HCT116 (cell line): ENCODE data around the gene MYCBP2.

Experiments used
- CEBPB ChIP-seq: IDR thresholded peaks from 2 replicates; pipeline ENCODE4 v1.6.1; 2012; ENCODE audit warnings: low read depth
- EZH2 ChIP-seq: fragments of 200-600 bp; sonication (generic); IDR thresholded peaks from 2 replicates; pipeline ENCODE4 v1.6.1; 2017; ENCODE audit warnings: antibody characterized with exemption, mixed run types
- EZH2phosphoT487 ChIP-seq: fragments of 200-600 bp; IDR thresholded peaks from 2 replicates; pipeline ENCODE4 v1.6.1; 2018; ENCODE audit warnings: antibody characterized with exemption, borderline replicate concordance
- JUND ChIP-seq: IDR thresholded peaks from 2 replicates; pipeline ENCODE4 v1.6.1; 2012
- POLR2A ChIP-seq: IDR thresholded peaks from 2 replicates; pipeline ENCODE4 v1.7.0; 2011; ENCODE audit warnings: borderline replicate concordance; ENCODE audit not compliant: insufficient read depth, insufficient read length; ENCODE audit errors: extremely low read depth
- POLR2AphosphoS5 ChIP-seq: IDR thresholded peaks from 2 replicates; pipeline ENCODE4 v1.6.1; 2011; ENCODE audit warnings: mild to moderate bottlenecking, low read depth, low read length, moderate library complexity
- YY1 ChIP-seq: IDR thresholded peaks from 2 replicates; pipeline ENCODE4 v1.6.1; 2011; ENCODE audit warnings: low read length, low read depth, moderate library complexity, mild to moderate bottlenecking; ENCODE audit not compliant: insufficient replicate concordance; ENCODE audit errors: extremely low read depth
- ZNF274 ChIP-seq: fragments of 200-500 bp; sonication (Bioruptor generic); IDR thresholded peaks from 2 replicates; pipeline ENCODE4 v1.6.1; 2014; ENCODE audit warnings: mild to moderate bottlenecking, low read depth, low read length, inconsistent platforms
- TF ChIP-seq, protein P1 (sequence below): IDR thresholded peaks from 2 replicates; pipeline ENCODE4 v1.6.1; 2011; ENCODE audit warnings: mild to moderate bottlenecking, low read length, moderate library complexity; ENCODE audit not compliant: insufficient replicate concordance; ENCODE audit errors: extremely low read depth
- TF ChIP-seq, protein P2 (sequence below), 3 experiments: fragments of 200-600 bp in 1 of 3; sonication (generic) in 1 of 3; IDR thresholded peaks in 2 of 3; conservative IDR thresholded peaks in 1 of 3; 2 replicates each; pipeline ENCODE4 v1.5.1; 2012 to 2017; ENCODE audit warnings: low read depth in 2 of 3, low read length in 2 of 3, antibody characterized with exemption in 1 of 3, borderline replicate concordance in 1 of 3, control low read depth in 1 of 3, mild to moderate bottlenecking in 1 of 3, mixed read lengths in 1 of 3, mixed run types in 1 of 3, moderate library complexity in 1 of 3; ENCODE audit not compliant: insufficient read depth in 1 of 3
- TF ChIP-seq, protein P3 (sequence below): IDR thresholded peaks from 2 replicates; pipeline ENCODE4 v1.6.1; 2012
- TF ChIP-seq, protein P4 (sequence below): IDR thresholded peaks from 2 replicates; pipeline ENCODE4 v1.6.1; 2012; ENCODE audit warnings: low read depth

DNA sequence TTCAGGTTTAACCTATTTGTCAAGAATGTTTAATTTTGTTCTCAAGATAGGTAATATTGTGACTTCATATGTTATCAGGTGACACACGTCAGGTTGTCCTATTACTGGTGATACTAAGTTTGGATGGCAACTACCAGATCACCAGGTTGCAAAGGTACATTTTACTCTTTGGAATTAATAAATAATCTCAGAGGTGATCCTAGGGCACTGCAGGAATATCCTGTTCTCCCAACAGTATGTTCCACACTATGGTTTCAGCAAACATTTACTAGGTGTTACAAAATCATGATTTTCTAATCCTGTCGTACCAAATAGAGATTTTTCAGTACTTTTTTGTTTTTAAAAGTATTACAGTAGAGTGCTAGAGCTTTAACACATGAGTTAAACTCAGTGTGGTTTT is 29.3 kb upstream of the MYCBP2 start:
- TF ChIP-seq, protein P1, sequence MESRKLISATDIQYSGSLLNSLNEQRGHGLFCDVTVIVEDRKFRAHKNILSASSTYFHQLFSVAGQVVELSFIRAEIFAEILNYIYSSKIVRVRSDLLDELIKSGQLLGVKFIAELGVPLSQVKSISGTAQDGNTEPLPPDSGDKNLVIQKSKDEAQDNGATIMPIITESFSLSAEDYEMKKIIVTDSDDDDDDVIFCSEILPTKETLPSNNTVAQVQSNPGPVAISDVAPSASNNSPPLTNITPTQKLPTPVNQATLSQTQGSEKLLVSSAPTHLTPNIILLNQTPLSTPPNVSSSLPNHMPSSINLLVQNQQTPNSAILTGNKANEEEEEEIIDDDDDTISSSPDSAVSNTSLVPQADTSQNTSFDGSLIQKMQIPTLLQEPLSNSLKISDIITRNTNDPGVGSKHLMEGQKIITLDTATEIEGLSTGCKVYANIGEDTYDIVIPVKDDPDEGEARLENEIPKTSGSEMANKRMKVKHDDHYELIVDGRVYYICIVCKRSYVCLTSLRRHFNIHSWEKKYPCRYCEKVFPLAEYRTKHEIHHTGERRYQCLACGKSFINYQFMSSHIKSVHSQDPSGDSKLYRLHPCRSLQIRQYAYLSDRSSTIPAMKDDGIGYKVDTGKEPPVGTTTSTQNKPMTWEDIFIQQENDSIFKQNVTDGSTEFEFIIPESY, result no peak
- TF ChIP-seq, protein P2, sequence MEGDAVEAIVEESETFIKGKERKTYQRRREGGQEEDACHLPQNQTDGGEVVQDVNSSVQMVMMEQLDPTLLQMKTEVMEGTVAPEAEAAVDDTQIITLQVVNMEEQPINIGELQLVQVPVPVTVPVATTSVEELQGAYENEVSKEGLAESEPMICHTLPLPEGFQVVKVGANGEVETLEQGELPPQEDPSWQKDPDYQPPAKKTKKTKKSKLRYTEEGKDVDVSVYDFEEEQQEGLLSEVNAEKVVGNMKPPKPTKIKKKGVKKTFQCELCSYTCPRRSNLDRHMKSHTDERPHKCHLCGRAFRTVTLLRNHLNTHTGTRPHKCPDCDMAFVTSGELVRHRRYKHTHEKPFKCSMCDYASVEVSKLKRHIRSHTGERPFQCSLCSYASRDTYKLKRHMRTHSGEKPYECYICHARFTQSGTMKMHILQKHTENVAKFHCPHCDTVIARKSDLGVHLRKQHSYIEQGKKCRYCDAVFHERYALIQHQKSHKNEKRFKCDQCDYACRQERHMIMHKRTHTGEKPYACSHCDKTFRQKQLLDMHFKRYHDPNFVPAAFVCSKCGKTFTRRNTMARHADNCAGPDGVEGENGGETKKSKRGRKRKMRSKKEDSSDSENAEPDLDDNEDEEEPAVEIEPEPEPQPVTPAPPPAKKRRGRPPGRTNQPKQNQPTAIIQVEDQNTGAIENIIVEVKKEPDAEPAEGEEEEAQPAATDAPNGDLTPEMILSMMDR (IDR thresholded peaks at IDR 0.05 in 2 of 3, conservative IDR thresholded peaks at IDR 0.05 in 1 of 3; ENCODE audit: borderline replicate concordance in 1 of 3, insufficient read depth in 1 of 3, low read depth in 2 of 3, low read length in 2 of 3), result no peak
- TF ChIP-seq POLR2AphosphoS5 (no peak), EZH2phosphoT487 (no peak), CEBPB (no peak), YY1 (no peak), EZH2 (no peak), ZNF274 (no peak), JUND (no peak), POLR2A (no peak)
- TF ChIP-seq, protein P3, sequence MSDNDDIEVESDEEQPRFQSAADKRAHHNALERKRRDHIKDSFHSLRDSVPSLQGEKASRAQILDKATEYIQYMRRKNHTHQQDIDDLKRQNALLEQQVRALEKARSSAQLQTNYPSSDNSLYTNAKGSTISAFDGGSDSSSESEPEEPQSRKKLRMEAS, result no peak
- TF ChIP-seq, protein P4, sequence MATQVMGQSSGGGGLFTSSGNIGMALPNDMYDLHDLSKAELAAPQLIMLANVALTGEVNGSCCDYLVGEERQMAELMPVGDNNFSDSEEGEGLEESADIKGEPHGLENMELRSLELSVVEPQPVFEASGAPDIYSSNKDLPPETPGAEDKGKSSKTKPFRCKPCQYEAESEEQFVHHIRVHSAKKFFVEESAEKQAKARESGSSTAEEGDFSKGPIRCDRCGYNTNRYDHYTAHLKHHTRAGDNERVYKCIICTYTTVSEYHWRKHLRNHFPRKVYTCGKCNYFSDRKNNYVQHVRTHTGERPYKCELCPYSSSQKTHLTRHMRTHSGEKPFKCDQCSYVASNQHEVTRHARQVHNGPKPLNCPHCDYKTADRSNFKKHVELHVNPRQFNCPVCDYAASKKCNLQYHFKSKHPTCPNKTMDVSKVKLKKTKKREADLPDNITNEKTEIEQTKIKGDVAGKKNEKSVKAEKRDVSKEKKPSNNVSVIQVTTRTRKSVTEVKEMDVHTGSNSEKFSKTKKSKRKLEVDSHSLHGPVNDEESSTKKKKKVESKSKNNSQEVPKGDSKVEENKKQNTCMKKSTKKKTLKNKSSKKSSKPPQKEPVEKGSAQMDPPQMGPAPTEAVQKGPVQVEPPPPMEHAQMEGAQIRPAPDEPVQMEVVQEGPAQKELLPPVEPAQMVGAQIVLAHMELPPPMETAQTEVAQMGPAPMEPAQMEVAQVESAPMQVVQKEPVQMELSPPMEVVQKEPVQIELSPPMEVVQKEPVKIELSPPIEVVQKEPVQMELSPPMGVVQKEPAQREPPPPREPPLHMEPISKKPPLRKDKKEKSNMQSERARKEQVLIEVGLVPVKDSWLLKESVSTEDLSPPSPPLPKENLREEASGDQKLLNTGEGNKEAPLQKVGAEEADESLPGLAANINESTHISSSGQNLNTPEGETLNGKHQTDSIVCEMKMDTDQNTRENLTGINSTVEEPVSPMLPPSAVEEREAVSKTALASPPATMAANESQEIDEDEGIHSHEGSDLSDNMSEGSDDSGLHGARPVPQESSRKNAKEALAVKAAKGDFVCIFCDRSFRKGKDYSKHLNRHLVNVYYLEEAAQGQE, result no peak
